GM12872 (cell line): ENCODE results near the gene ZNF599.

ENCODE experiments used
- CTCF ChIP-seq: IDR thresholded peaks from 3 replicates; pipeline ENCODE4 v1.5.1; 2011; ENCODE audit warnings: low read depth, mild to moderate bottlenecking, low read length, moderate library complexity; ENCODE audit not compliant: insufficient read depth

The ZNF599 gene

DNA sequence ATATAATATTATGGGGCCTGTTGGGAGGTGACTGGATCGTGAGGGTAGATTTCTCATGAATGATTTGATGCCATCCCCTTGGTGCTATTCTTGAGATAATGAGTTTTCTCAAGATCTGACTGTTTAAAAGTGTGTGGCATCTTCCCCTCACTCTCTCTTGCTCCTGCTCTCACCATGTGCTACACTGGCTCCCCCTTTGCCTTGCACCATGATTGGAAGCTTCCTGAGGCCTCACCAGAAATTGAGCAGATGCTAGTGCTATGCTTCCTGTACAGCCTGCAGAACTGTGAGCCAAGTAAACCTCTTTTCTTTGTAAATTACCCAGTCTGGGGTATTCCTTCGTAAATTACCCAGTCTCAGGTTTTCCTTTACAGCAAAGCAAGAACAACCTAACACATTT is 1.8 kb upstream of the ZNF599 start:
- TF ChIP-seq CTCF = no peak

- no peak for TF ChIP-seq CTCF
Measured at GRCh38 chr19:34773555-34773864, 495 bp upstream of the ZNF599 start.

- no peak for TF ChIP-seq CTCF
Measured at GRCh38 chr19:34767951-34768350, 5.1 kb downstream of the ZNF599 start.

- TF ChIP-seq CTCF = no peak
Measured at GRCh38 chr19:34766386-34766785, 6.6 kb downstream of the ZNF599 start.

DNA sequence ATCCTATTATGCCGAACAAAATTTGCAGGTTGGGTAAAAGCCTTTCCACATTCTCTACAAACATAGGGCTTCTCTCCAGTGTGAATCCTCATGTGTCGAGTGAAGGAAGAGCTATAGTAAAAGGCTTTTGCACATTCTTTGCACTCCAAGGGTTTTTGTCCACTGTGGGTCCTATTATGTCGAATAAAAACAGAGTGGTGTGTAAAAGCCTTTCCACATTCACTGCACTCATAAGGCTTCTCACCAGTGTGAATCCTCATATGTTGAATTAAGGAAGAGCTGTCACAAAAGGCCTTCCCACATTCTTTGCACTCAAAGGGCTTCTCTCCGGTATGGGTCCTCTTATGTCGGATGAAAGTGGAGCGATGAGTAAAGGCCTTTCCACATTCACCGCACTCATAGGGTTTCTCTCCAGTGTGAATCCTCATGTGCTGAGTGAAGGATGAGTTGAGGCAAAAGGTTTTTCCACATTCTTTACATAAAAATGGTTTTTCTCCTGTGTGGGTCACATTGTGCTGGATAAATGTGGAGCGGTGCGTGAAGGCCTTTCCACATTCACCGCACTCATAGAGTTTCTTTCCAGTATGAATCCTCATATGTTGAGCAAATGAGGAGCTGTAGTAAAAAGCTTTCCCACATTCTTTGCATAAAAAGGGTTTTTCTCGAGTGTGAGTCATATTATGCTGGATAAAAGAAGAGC is 13.6 kb downstream of the ZNF599 start:
- no peak for TF ChIP-seq CTCF

- no peak for TF ChIP-seq CTCF
Measured at GRCh38 chr19:34757441-34757840, 15.6 kb downstream of the ZNF599 start.

DNA sequence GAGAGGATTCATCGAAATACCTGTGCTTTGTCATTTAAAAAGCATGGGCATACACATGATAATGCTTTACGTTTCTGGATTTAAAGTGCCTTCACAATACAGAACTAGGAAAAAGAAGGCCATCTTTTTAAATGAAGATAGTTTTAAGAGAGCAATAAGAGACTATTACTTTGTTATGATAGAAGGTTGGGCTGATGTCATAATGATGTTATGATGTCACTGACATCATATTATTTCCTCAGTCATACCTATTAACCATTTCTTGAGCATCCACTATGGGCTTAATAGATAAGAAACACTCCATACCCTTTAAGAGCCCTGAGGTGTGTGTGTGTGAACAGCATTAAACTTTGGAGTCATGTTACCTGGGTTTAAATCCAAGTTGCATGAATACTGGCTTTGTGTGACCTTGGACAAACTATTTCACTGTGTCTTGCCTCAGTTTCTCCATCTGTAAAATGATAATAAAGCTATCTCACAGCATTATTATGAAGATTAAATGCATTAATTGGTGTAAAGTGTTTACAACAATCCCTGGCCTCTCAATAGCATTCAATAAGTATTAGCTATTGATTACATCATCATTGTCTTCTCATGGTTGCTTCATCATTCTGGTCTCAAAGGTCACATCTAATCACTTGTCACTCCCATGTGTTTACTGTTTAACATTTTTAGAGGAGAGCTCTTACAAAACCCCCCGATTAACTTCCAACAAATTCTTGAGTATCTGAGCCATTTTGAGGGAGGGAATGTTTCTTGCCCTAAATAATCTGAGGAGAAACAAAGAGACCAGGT is 27.9 kb downstream of the ZNF599 start:
- no peak for TF ChIP-seq CTCF
